HG03469 (cell line): Measurements from ENCODE around the gene SLC49A3.
A peak's percentile ranks its signal among the peaks of the same experiment; 100 is the strongest.

Experiments
- ATAC-seq: cut with Tn5 transposase; IDR thresholded peaks from one replicate; pipeline ENCODE4 v1.9.1; 2021; ENCODE audit warnings: mild to moderate bottlenecking, moderate library complexity, moderate number of reproducible peaks; ENCODE audit not compliant: unreplicated experiment

SLC49A3 gene

GRCh38 chr4:666822-667544 is 22.0 kb downstream of the SLC49A3 start:
- ATAC-seq: no peak

GRCh38 chr4:666436-666810 is 22.5 kb downstream of the SLC49A3 start:
- no peak for ATAC-seq

DNA sequence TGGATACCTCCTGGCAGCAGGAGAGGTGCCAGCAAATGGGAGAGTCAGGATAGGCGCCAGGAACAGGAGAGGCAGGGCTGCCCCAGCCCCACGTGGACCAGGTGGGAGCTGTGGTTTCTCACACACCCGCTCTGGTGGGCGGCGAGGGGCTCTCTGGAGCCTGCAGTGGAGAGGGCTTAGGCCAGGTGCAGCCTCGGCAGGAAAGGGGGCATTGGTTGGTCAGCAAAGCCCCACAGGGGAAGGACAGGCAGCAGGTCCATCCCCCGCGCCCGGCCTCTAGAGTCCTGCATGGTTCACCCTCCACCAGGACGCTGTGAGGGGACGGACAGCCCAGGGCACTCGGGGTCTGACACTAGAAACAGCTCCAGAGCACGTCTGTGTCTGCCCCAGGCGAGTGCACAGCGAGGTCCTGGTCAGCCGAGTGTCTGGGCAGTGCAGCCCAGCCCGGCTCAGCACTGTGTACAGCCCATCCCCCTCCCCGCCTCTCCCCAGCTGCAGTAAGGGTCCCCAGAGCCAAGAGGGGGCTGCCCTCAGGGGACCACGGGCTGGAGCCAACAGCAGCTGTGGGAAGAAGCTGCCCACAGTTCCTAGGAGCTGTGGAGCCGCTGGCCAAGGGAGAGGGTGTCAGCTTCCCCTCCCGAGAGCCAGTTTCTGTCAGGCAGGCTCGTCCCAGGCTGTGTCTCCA is 23.1 kb downstream of the SLC49A3 start:
- no peak for ATAC-seq

DNA sequence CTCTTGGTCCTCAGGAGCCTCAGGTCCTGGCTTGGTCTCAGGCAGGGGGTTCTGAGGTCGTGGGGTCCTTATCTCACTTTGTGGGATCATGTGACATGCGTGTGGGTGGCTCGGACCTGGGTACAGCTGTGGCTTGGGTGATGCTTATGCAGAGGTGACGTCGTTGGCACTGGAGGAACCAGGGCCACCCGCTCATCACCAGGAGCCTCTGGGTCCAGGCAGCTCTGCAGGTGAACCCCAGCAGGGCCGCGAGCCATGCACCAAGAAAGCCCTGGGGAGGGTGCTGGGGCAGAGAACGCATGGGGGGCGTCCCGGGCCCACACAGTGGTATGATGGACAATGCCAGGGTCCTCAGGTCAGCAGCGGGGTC is 23.6 kb downstream of the SLC49A3 start:
- ATAC-seq: no peak

DNA sequence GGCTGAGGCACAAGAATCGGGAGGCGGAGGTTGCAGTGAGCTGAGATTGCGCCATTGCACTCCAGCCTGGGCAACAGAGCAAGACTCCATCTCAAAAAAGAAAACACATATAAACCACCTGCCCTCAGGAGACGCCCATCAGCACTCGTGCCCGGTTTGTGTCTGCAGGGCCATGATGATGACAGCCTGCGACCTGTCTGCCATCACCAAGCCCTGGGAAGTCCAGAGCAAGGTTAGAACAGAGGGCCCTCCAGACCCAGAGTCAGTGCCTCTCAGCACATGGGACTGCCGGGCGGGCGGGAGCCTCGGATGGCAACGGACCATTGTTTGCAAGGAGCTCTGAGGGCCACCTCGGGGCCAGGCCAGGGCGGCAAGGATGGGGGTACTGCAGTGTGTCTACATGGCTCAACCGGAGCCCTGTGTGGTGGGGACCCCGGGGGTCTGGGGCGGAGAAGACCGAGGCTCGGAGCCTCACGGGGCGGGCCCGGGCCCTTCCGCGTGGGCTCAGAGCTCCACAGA is 24.2 kb downstream of the SLC49A3 start:
- ATAC-seq: no peak

DNA sequence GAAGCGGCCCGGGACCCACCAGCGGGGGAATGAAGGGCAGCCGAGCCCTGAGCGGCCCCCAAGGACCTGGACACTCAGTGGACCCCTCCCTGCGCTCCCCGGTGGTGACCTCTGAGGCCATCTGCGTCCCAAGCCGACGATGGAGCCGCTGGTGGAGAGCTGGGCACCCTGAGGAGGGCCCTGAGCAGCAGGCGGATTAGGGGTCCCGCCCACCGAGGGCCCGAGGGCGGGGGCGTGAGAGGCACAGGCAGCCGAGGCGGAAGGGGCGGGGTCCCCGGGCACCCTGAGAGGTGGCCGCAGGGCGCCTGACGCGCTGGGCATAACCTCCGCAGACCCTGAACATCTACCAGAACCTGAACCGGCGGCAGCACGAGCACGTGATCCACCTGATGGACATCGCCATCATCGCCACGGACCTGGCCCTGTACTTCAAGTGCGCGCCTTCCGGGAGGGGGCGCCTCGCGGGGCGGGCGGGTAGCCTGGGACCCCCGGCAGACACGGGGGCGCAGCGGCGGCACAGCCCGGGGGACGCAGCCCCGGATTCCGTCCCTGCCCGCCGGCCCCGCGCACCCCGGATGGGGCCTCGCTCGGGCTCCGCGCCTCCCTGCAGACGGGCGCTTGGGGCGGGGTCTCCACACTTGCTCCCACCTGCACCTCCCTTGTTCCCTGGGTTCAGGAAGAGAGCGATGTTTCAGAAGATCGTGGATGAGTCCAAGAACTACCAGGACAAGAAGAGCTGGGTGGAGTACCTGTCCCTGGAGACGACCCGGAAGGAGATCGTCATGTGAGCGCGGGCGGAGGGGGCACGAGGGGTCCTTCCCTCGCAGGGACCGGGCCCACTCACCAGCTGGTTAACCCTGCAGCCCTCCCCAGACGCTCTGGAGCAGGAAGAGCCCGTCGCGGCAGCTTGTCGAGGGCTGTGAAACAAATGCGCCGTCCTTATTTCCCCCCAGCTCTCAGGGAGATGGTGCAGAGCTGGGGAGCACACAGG is 25.2 kb downstream of the SLC49A3 start:
- peak; percentile 42 for ATAC-seq

- no peak for ATAC-seq
Observed at GRCh38 chr4:663046-663437, 25.9 kb downstream of the SLC49A3 start.

GRCh38 chr4:661881-662761 is 26.8 kb downstream of the SLC49A3 start:
- no peak for ATAC-seq

DNA sequence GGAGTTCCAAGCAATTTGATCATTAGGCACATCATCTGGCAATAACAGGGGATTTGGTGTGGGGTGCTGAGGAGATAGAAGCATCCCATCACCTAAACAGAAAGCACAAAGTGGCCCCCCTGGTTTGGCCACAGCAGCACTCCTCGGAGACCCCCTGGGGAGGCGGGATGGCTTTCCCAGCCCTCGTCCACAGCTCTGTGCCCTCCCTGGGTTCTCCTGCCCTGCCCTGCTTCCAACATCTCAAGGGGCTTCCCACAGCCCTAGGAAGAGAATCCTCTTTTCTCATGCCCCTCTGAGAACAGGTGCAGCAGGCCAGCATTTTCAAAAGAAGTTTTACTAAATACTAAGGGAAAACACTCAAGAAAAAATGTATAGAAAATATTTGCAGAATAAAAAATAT is 27.7 kb downstream of the SLC49A3 start:
- ATAC-seq: no peak

GRCh38 chr4:660401-660800 is 28.6 kb downstream of the SLC49A3 start:
- ATAC-seq: no peak

- ATAC-seq: no peak
Observed at GRCh38 chr4:659851-660250, 29.1 kb downstream of the SLC49A3 start.

- ATAC-seq: no peak
Observed at GRCh38 chr4:658681-659667, 30.0 kb downstream of the SLC49A3 start.

DNA sequence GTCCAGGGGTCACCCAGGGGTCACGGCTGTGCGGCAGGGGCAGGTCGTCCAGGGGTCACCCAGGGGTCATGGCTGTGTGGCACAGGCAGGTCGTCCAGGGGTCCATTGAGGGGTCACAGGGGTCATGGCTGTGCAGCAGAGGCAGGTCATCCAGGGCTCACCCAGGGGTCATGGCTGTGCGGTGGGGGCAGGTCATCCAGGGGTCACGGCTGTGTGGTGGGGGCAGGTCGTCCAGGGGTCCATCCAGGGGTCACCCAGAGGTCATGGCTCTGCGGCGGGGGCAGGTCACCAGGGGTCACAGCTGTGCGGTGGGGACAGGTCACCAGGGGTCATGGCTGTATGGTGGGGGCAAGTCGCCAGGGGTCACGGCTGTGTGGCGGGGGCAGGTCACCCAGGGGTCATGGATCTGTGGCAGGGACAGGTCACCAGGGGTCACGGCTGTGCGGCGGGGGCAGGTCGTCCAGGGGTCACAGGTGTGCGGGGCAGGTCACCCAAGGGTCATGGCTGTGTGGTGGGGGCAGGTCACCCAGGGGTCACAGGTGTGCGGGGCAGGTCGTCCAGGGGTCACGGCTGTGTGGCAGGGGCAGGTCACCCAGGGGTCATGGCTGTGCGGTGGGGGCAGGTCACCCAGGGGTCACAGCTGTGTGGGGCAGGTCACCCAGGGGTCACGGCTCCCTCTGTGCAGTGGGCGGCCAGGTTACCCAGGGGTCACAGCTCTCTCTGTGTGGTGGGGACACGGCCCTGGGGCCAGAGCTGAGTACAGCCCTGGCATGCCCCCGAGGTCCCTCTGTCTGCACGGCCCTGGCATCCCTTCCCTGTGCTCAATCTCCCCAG is 30.9 kb downstream of the SLC49A3 start:
- ATAC-seq: no peak

DNA sequence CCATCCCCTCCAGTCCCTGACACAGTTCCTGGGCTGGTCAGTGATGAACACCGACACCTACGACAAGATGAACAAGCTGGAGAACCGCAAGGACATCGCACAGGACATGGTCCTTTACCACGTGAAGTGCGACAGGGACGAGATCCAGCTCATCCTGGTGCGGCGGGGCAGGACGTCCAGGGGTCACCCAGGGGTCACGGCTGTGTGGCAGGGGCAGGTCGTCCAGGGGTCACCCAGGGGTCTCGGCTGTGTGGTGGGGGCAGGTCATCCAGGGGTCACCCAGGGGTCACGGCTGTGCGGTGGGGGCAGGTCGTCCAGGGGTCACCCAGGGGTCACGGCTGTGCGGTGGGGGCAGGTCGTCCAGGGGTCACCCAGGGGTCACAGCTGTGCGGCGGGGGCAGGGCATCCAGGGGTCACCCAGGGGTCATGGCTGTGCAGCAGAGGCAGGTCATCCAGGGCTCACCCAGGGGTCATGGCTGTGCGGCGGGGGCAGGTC is 31.6 kb downstream of the SLC49A3 start:
- ATAC-seq: no peak

DNA sequence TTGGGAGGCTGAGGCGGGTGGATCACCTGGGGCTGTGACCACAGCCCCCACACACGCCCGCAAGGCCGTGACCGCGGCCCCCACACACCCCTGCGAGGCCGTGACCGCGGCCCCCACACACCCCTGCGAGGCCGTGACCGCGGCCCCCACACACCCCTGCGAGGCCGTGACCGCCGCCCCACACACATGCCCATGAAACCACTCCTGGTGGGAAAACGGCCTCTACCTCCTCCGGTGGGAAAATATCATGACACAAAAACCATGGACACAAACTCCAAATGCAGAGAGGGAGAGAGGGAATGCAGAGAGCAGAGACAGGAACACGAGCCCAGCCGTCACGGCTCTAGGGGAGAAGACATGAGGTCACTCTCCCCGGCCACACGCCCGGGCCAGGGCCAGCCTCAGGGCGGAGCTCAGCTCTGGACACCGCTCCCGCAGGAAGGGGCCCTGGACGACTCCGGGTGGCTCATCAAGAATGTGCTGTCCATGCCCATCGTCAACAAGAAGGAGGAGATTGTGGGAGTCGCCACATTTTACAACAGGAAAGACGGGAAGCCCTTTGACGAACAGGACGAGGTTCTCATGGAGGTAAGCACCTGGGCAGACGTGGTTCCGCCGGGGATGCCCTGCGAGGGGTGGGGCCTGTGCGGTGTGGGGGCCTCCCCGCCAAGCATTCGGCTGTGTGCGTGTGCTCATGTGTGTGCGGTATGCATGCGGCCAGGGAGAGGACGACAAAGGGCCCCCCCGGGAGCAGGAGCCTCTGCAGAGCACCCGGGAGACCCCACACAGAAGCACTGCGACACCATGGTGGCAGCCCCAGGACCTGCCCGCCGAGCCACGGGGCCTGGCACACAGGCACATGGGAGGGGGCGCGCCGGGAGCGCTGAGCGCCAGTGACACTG is 32.3 kb downstream of the SLC49A3 start:
- no peak for ATAC-seq

DNA sequence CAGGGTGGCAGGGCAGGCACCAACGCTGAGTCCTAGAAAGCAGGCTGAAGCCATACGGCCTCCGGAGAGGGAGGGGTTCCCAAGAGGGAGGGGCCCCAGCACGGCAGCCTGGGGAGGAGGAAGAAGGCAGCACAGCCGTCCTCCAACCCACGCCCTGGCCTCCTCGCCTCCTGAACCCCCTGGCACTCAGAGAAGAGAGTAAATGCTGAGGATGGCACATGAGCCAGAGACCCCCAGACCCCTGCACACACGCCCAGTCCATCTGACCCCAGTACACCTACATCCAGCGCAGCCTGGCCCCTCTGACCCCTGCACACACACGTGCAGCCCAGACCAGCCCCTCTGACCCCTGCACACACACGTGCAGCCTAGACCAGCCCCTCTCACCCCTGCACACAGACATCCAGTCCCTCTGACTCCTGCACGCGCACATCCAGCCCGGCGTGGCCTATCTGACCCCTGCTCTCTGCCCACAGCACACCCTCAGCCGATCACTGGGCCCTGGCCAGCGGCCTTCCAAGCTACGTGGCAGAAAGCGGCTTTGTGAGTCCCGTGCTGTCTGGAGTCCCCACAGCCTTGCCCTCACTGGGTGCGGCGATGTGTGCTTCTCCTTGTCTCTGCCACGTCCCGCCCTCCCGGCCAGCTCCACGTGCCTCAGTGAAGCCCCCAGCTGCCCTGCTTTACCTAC is 33.3 kb downstream of the SLC49A3 start:
- no peak for ATAC-seq
